ENCODE data around the gene WNT10A. TPM values are rescaled to one million over a fixed set of nuclear protein-coding genes. Genes with fewer than 3 reads are reported as not detected.
A peak's percentile ranks its signal among the peaks of the same experiment; 100 is the strongest.

WNT10A gene
- total RNA-seq = 1.1 TPM
- polyA plus RNA-seq = 1.5 TPM
- long read RNA-seq, donor 1 = 0 reads
- long read RNA-seq, donor 2 = 0 reads
- long read RNA-seq, donor 3, partial matches to known transcripts = 0 of 1 reads
- long read RNA-seq, donor 3, other reads (novel, unspliced or antisense) = 0 of 1 reads
- long read RNA-seq, donor 4 = 0 reads
- long read RNA-seq, donor 5, partial matches to known transcripts = 0 of 2 reads
- long read RNA-seq, donor 5, other reads (novel, unspliced or antisense) = 0 of 2 reads
- long read RNA-seq, donor 6, partial matches to known transcripts = 0 of 1 reads
- long read RNA-seq, donor 6, other reads (novel, unspliced or antisense) = 0 of 1 reads
- long read RNA-seq, donor 7 = 0 reads
- long read RNA-seq, donor 8 = 0 reads
- long read RNA-seq, donor 9 = 0 reads
- long read RNA-seq, donor 10 = 0 reads

- peaks cover 10 to 24% of the 10 kb centered on the region in 2 donors for H3K4me1 ChIP-seq (ENCODE audit: control insufficient read depth in 2 of 2, insufficient read depth in 2 of 2, low read length in 2 of 2)
- H3K27ac ChIP-seq (ENCODE audit: low read depth in 1 of 2, low read length in 1 of 2) = peak within 1 kb of the TSS in 1 of 2 donors; percentile 15
- peaks cover 61 to 98% of the 10 kb centered on the region in 2 donors for H3K27me3 ChIP-seq (ENCODE audit: control insufficient read depth in 2 of 2, insufficient read depth in 1 of 2, low read length in 1 of 2)
- H3K36me3 ChIP-seq (ENCODE audit: control insufficient read depth in 2 of 2, insufficient read depth in 2 of 2, low read length in 1 of 2) = no peaks in the 10 kb centered on the region
- peaks cover 0 to 7% of the 10 kb centered on the region in 2 donors for H3K9me3 ChIP-seq (ENCODE audit: control insufficient read depth in 2 of 2, insufficient read depth in 1 of 2, low read length in 1 of 2)
- WGBS = 2% methylated on average over 57 of the region's 58 CpGs
- peak within 1 kb of the TSS; percentile 18 to 40 for H3K4me3 ChIP-seq (ENCODE audit: low read length in 2 of 2)
- peak in 8 of 9 donors; percentile 30 to 82 (median 60) for DNase-seq (ENCODE audit: low read depth in 6 of 9, low spot score in 9 of 9)
Observed at GRCh38 chr2:218880102-218880858, at the start of gene WNT10A. TSS of gene WNT10A (plus strand) at chr2:218880852. CDS start at chr2:218880996, 144 bp downstream.

- H3K9me3 ChIP-seq (ENCODE audit: control insufficient read depth in 2 of 2, insufficient read depth in 1 of 2, low read length in 1 of 2) = no peaks in the 10 kb centered on the region
- H3K27ac ChIP-seq (ENCODE audit: low read depth in 1 of 2, low read length in 1 of 2) = no peak within 1 kb of the TSS
- H3K4me3 ChIP-seq (ENCODE audit: low read length in 2 of 2) = no peak within 1 kb of the TSS
- peaks cover 0 to 26% of the 10 kb centered on the region in 2 donors for H3K27me3 ChIP-seq (ENCODE audit: control insufficient read depth in 2 of 2, insufficient read depth in 1 of 2, low read length in 1 of 2)
- no peaks in the 10 kb centered on the region for H3K4me1 ChIP-seq (ENCODE audit: control insufficient read depth in 2 of 2, insufficient read depth in 2 of 2, low read length in 2 of 2)
- 87% methylated on average over 18 of the region's 18 CpGs for WGBS
- DNase-seq (ENCODE audit: low read depth in 6 of 9, low spot score in 9 of 9) = no peak
- H3K36me3 ChIP-seq (ENCODE audit: control insufficient read depth in 2 of 2, insufficient read depth in 2 of 2, low read length in 1 of 2) = no peaks in the 10 kb centered on the region
Observed at GRCh38 chr2:218831378-218831990, 49.2 kb upstream of the WNT10A start, which contains the start of gene PRKAG3. TSS of gene PRKAG3 (minus strand) at chr2:218831803.

GRCh38 chr2:218832081-218832480, 48.6 kb upstream of the WNT10A start:
- Histone ChIP-seq H3K9me3 (ENCODE audit: control insufficient read depth in 2 of 2, insufficient read depth in 1 of 2, low read length in 1 of 2) (no peaks in the 10 kb centered on the region), H3K27me3 (ENCODE audit: control insufficient read depth in 2 of 2, insufficient read depth in 1 of 2, low read length in 1 of 2) (peaks cover 0 to 26% of the 10 kb centered on the region in 2 donors), H3K27ac (ENCODE audit: low read depth in 1 of 2, low read length in 1 of 2) (no peak overlapping the region), H3K4me3 (ENCODE audit: low read length in 2 of 2) (no peak overlapping the region), H3K36me3 (ENCODE audit: control insufficient read depth in 2 of 2, insufficient read depth in 2 of 2, low read length in 1 of 2) (no peaks in the 10 kb centered on the region), H3K4me1 (ENCODE audit: control insufficient read depth in 2 of 2, insufficient read depth in 2 of 2, low read length in 2 of 2) (no peaks in the 10 kb centered on the region)
- no peak for DNase-seq (ENCODE audit: low read depth in 6 of 9, low spot score in 9 of 9)
- 85% methylated on average over 3 of the region's 3 CpGs for WGBS

- H3K4me1 ChIP-seq (ENCODE audit: control insufficient read depth in 2 of 2, insufficient read depth in 2 of 2, low read length in 2 of 2) = no peaks in the 10 kb centered on the region
- 87% methylated on average over 3 of the region's 3 CpGs for WGBS
- H3K27ac ChIP-seq (ENCODE audit: low read depth in 1 of 2, low read length in 1 of 2) = no peak overlapping the region
- no peaks in the 10 kb centered on the region for H3K36me3 ChIP-seq (ENCODE audit: control insufficient read depth in 2 of 2, insufficient read depth in 2 of 2, low read length in 1 of 2)
- H3K9me3 ChIP-seq (ENCODE audit: control insufficient read depth in 2 of 2, insufficient read depth in 1 of 2, low read length in 1 of 2) = no peaks in the 10 kb centered on the region
- H3K4me3 ChIP-seq (ENCODE audit: low read length in 2 of 2) = no peak overlapping the region
- peaks cover 0 to 27% of the 10 kb centered on the region in 2 donors for H3K27me3 ChIP-seq (ENCODE audit: control insufficient read depth in 2 of 2, insufficient read depth in 1 of 2, low read length in 1 of 2)
- DNase-seq (ENCODE audit: low read depth in 6 of 9, low spot score in 9 of 9) = no peak
Observed at GRCh38 chr2:218832520-218832919, 48.1 kb upstream of the WNT10A start.

GRCh38 chr2:218833023-218833609, 47.5 kb upstream of the WNT10A start:
- Histone ChIP-seq H3K27ac (ENCODE audit: low read depth in 1 of 2, low read length in 1 of 2) (no peak overlapping the region), H3K4me1 (ENCODE audit: control insufficient read depth in 2 of 2, insufficient read depth in 2 of 2, low read length in 2 of 2) (no peaks in the 10 kb centered on the region), H3K9me3 (ENCODE audit: control insufficient read depth in 2 of 2, insufficient read depth in 1 of 2, low read length in 1 of 2) (no peaks in the 10 kb centered on the region), H3K36me3 (ENCODE audit: control insufficient read depth in 2 of 2, insufficient read depth in 2 of 2, low read length in 1 of 2) (no peaks in the 10 kb centered on the region), H3K27me3 (ENCODE audit: control insufficient read depth in 2 of 2, insufficient read depth in 1 of 2, low read length in 1 of 2) (peaks cover 0 to 25% of the 10 kb centered on the region in 2 donors), H3K4me3 (ENCODE audit: low read length in 2 of 2) (no peak overlapping the region)
- WGBS = 89% methylated on average over 4 of the region's 4 CpGs
- DNase-seq (ENCODE audit: low read depth in 6 of 9, low spot score in 9 of 9) = no peak

- WGBS = 76% methylated on average over 4 of the region's 4 CpGs
- DNase-seq (ENCODE audit: low read depth in 6 of 9, low spot score in 9 of 9) = no peak
- Histone ChIP-seq H3K27ac (ENCODE audit: low read depth in 1 of 2, low read length in 1 of 2) (no peak overlapping the region), H3K4me3 (ENCODE audit: low read length in 2 of 2) (no peak overlapping the region), H3K9me3 (ENCODE audit: control insufficient read depth in 2 of 2, insufficient read depth in 1 of 2, low read length in 1 of 2) (no peaks in the 10 kb centered on the region), H3K4me1 (ENCODE audit: control insufficient read depth in 2 of 2, insufficient read depth in 2 of 2, low read length in 2 of 2) (no peaks in the 10 kb centered on the region), H3K36me3 (ENCODE audit: control insufficient read depth in 2 of 2, insufficient read depth in 2 of 2, low read length in 1 of 2) (no peaks in the 10 kb centered on the region), H3K27me3 (ENCODE audit: control insufficient read depth in 2 of 2, insufficient read depth in 1 of 2, low read length in 1 of 2) (peaks cover 0 to 26% of the 10 kb centered on the region in 2 donors)
Observed at GRCh38 chr2:218834685-218835084, 46.0 kb upstream of the WNT10A start.

- WGBS = 95% methylated on average over 2 of the region's 2 CpGs
- Histone ChIP-seq H3K4me1 (ENCODE audit: control insufficient read depth in 2 of 2, insufficient read depth in 2 of 2, low read length in 2 of 2) (no peaks in the 10 kb centered on the region), H3K27ac (ENCODE audit: low read depth in 1 of 2, low read length in 1 of 2) (no peak overlapping the region), H3K36me3 (ENCODE audit: control insufficient read depth in 2 of 2, insufficient read depth in 2 of 2, low read length in 1 of 2) (no peaks in the 10 kb centered on the region), H3K4me3 (ENCODE audit: low read length in 2 of 2) (no peak overlapping the region), H3K27me3 (ENCODE audit: control insufficient read depth in 2 of 2, insufficient read depth in 1 of 2, low read length in 1 of 2) (peaks cover 0 to 10% of the 10 kb centered on the region in 2 donors), H3K9me3 (ENCODE audit: control insufficient read depth in 2 of 2, insufficient read depth in 1 of 2, low read length in 1 of 2) (no peaks in the 10 kb centered on the region)
- no peak for DNase-seq (ENCODE audit: low read depth in 6 of 9, low spot score in 9 of 9)
Observed at GRCh38 chr2:218837495-218837894, 43.2 kb upstream of the WNT10A start.

GRCh38 chr2:218839430-218839829, 41.2 kb upstream of the WNT10A start:
- H3K27ac ChIP-seq (ENCODE audit: low read depth in 1 of 2, low read length in 1 of 2) = no peak overlapping the region
- no peak for DNase-seq (ENCODE audit: low read depth in 6 of 9, low spot score in 9 of 9)
- peaks cover 0 to 8% of the 10 kb centered on the region in 2 donors for H3K27me3 ChIP-seq (ENCODE audit: control insufficient read depth in 2 of 2, insufficient read depth in 1 of 2, low read length in 1 of 2)
- no peaks in the 10 kb centered on the region for H3K36me3 ChIP-seq (ENCODE audit: control insufficient read depth in 2 of 2, insufficient read depth in 2 of 2, low read length in 1 of 2)
- 86% methylated on average over 4 of the region's 4 CpGs for WGBS
- H3K4me3 ChIP-seq (ENCODE audit: low read length in 2 of 2) = no peak overlapping the region
- H3K4me1 ChIP-seq (ENCODE audit: control insufficient read depth in 2 of 2, insufficient read depth in 2 of 2, low read length in 2 of 2) = no peaks in the 10 kb centered on the region
- no peaks in the 10 kb centered on the region for H3K9me3 ChIP-seq (ENCODE audit: control insufficient read depth in 2 of 2, insufficient read depth in 1 of 2, low read length in 1 of 2)

All from thymus (tissue), 14 donors.